ENCODE measurements around the gene TRIM47. TPM values are rescaled to one million over a fixed set of nuclear protein-coding genes. Genes with fewer than 3 reads are reported as not detected.

TRIM47 gene
- total RNA-seq, 4 donors from 2014 or later = 33.2 to 62.5 (median 41.5) TPM

DNA sequence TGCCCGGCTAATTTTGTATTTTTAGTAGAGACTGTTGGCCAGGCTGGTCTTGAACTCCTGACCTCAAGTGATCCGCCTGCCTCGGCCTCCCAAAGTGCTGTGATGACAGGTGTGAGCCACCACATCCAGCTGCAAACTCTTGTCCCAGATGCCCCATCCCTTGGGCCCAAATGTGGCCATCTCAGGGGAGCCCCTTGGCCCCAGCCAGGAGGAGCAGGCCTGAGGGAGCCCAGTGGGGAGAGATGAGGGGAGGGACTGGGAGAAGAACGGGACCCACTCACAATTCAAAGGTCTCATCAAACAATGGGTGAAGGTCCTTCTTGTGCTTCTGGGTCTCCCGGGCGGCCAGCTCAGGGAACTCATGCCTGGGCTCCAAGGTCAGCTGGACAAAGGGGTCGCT, 48.6 kb downstream of the TRIM47 start:
- TF ChIP-seq, protein P1, sequence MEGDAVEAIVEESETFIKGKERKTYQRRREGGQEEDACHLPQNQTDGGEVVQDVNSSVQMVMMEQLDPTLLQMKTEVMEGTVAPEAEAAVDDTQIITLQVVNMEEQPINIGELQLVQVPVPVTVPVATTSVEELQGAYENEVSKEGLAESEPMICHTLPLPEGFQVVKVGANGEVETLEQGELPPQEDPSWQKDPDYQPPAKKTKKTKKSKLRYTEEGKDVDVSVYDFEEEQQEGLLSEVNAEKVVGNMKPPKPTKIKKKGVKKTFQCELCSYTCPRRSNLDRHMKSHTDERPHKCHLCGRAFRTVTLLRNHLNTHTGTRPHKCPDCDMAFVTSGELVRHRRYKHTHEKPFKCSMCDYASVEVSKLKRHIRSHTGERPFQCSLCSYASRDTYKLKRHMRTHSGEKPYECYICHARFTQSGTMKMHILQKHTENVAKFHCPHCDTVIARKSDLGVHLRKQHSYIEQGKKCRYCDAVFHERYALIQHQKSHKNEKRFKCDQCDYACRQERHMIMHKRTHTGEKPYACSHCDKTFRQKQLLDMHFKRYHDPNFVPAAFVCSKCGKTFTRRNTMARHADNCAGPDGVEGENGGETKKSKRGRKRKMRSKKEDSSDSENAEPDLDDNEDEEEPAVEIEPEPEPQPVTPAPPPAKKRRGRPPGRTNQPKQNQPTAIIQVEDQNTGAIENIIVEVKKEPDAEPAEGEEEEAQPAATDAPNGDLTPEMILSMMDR (IDR thresholded peaks at IDR 0.05) = no peak
- no peak for TF ChIP-seq POLR2A (IDR thresholded peaks at IDR 0.05)
- WGBS, 2 donors = 80 to 91% methylated on average over 7 of the region's 7 CpGs
- no peak overlapping the region for H3K4me3 ChIP-seq (ENCODE audit: low read depth, poor library complexity, severe bottlenecking)
- intact Hi-C loops (cut with DNase I; ENCODE audit: low total_unique reads) = no loop called here
- no peak for DNase-seq (ENCODE audit: low spot score in 2 of 2)

DNA sequence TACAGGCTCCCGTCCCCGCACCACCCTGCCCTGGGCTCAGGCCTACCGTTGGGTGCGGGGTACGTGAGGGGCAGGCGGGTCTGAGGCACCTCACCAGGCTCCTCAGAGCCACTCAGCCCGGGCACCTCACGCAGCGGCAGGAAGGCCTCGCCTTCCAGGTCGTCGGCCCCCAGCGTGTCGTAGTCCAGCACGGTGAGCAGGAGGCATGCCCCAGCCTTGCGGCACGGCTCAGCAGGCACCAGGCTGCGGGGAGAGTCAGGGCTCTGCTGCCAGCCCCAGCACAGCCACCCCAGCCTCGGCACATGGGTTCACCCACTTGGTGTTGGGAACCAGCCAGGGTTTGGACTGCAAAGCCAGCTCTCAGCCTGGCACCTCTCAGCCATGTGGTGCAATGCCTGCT, 49.6 kb downstream of the TRIM47 start:
- 83 to 100% methylated on average over 3 to 14 of the region's 19 CpGs for whole genome bisulfite sequencing, 2 donors
- TF ChIP-seq, protein P1 (IDR thresholded peaks at IDR 0.05) = no peak
- no peak for TF ChIP-seq POLR2A (IDR thresholded peaks at IDR 0.05)
- no peak for DNase-seq (ENCODE audit: low spot score in 2 of 2)
- H3K4me3 ChIP-seq (ENCODE audit: low read depth, poor library complexity, severe bottlenecking) = no peak overlapping the region
- intact Hi-C loops (cut with DNase I; ENCODE audit: low total_unique reads) = no loop called here

DNA sequence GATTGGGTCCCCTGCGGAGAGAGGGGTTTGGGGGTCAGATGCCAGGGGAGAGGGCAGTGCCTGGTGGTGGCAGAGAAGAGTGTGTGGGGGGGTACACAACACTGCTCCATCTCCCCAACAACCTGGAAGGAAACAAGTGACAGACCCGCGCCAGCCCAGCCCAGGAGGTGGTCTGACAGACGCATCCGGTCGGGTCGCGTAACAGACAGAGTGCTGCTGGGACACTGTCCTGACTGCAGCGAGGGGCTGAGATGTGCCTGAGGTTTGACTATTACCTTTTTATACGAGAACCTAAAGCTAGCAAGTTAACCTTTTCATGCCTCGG, 50.3 kb downstream of the TRIM47 start:
- intact Hi-C loops (cut with DNase I; ENCODE audit: low total_unique reads) = no loop called here
- TF ChIP-seq, protein P1 (IDR thresholded peaks at IDR 0.05) = no peak
- no peak for TF ChIP-seq POLR2A (IDR thresholded peaks at IDR 0.05)
- WGBS, 2 donors = 53 to 66% methylated on average over 11 of the region's 11 CpGs
- DNase-seq (ENCODE audit: low spot score in 2 of 2) = no peak
- no peak overlapping the region for H3K4me3 ChIP-seq (ENCODE audit: low read depth, poor library complexity, severe bottlenecking)

DNA sequence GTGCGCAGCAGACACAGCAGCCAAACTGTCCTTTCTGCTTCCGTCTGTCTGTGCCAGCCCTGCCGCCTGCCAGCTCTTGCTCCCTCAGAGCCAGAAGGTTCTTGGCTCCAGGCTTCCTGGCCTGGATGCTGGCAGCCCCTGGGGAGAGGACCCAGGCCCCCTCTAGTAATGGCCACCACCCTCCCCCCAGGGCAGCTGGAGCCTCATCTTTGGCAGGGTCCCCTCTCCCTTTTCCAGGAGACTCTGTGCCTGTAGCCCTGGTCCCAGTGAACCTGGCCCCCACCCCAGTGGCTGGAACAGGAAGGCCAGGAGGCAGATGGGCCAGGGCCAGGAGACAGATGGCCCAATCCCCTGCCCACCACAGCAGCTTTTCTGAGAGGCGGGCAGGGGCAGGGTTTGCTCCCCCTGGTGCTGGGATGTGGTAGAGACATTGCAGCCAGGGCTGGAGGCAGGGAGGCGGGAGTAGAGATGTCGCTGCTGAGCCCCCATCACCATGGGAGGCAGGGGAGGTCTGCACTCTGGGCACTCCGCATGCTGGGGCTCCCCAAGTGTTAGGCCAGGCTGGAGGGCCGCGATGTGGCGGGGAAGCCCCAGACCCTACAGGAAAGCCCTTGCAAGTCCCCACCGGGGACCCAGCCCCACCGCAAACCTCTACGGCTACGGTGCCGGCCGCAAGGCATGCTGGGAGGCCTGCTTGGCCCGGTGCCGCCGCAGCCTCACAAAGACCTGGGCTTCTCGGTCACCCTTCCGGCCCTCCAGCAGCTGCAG, 50.9 kb downstream of the TRIM47 start:
- DNase-seq (ENCODE audit: low spot score in 2 of 2) = peak in 1 of 2 donors; percentile 94
- TF ChIP-seq POLR2A (IDR thresholded peaks at IDR 0.05) = no peak
- TF ChIP-seq, protein P1 (IDR thresholded peaks at IDR 0.05) = no peak
- no peak overlapping the region for H3K4me3 ChIP-seq (ENCODE audit: low read depth, poor library complexity, severe bottlenecking)
- intact Hi-C loops (cut with DNase I; ENCODE audit: low total_unique reads) = no loop called here
- WGBS, 2 donors = 18 to 25% methylated on average over 16 to 19 of the region's 21 CpGs

DNA sequence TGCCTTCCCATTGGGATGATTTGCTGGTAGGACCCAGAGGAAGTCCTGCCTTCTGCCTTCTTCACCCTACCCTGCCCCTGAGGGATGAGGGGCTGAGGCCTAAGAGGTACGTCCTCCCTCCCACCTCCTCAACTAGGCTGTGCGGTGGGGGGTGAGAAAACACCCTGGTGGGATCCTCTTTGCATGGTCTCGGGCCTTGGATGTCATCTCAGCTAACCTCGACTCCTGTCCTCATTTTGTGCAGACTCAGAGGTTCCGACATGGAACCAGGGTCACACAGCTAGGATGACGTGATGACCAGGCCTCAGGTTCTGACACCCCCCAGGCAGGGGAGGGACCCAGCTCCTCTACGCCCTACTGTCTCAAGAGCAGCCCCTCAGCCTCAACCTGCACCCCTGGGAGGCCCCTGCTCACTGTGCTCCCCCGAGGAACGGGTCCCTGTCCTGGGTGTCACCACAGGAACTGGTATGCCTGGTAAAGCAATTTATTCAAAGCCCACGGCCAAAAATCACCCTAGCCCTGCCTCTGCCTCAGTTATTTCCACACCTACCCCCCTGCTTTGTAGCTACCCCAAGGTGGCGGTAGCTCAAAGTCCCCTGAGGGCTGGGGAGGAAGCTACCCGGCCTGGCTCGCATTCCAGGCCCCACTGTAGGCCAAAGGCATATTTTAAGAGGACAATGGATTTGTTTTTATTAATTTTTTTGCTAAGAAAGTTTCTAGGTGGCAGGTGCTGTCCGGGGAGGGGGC, 51.6 kb downstream of the TRIM47 start:
- TF ChIP-seq, protein P1 (IDR thresholded peaks at IDR 0.05) = no peak
- no peak for TF ChIP-seq POLR2A (IDR thresholded peaks at IDR 0.05)
- 65% methylated on average over 14 of the region's 14 CpGs for WGBS, 2 donors
- no peak overlapping the region for H3K4me3 ChIP-seq (ENCODE audit: low read depth, poor library complexity, severe bottlenecking)
- no peak for DNase-seq (ENCODE audit: low spot score in 2 of 2)
- intact Hi-C loops (cut with DNase I; ENCODE audit: low total_unique reads) = no loop called here

Measured in lower leg skin (tissue), 4 donors.